GM21717 (cell line): ENCODE results near the gene P2RY4.
"Not testable (repeated sequence)": the region's sequence is repeated elsewhere in the genome, so short reads cannot be mapped to it uniquely, and the experiment has no call there.

Experiments
- ATAC-seq: cut with Tn5 transposase; IDR thresholded peaks from one replicate; pipeline ENCODE4 v1.9.1; 2021; ENCODE audit warnings: mild to moderate bottlenecking, moderate library complexity; ENCODE audit not compliant: unreplicated experiment

The P2RY4 gene

GRCh38 chrX:70244881-70245280 lies 15.1 kb downstream of the P2RY4 start:
- no peak for ATAC-seq

DNA sequence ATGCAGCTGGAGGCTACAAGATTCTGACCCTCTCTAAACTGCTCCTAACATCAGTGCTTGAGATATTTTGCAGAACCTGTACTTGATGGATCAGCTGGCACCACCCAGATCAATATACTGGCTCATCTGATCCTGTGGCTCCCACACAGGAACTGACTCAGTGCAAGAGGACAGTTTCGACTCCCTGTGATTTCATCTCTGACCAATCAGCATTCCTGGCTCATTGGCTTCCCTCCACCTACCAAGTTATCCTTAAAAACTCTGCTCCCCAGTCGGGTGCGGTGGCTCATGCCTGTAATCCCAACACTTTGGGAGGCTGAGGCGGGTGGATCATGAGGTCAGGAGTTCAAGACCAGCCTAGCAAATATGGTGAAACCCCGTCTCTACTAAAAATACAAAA lies 16.4 kb downstream of the P2RY4 start:
- ATAC-seq: not testable (repeated sequence)

DNA sequence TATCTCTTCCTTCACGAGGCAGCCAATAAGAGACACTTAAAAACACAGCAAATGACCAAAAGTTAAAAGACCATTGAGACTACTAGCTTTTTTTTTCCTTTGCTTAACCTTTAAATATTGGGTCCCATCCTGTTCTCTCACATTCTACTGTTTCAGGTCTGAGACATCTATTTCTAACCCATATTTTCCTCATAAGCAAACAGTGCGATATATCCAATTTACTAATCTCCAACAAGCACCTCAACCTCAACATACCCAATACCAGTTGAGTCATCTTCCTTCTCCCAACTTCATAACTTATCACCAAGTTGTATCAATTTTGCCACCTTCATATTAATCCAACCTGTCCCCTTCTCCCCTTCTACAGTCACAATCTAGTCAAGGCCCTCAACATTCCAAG lies 18.5 kb downstream of the P2RY4 start:
- no peak for ATAC-seq

DNA sequence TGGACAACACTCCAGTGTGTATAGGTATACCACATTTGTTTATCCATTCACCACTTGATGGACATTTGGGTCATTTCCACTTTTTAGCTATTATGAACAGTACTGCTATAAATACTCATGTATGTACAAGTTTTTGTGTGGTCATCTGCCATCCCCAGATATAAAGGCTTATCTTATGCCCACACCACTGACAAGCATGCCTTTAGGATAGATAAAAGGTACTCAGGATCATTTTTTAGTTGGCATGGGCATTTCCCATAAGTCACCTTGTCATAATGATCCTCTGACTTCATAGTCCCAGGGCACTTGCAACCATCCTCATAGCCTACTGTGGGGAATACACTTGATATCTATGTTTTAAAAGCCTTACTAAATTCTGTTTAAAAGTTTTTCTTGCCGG lies 19.3 kb downstream of the P2RY4 start:
- ATAC-seq: no peak

DNA sequence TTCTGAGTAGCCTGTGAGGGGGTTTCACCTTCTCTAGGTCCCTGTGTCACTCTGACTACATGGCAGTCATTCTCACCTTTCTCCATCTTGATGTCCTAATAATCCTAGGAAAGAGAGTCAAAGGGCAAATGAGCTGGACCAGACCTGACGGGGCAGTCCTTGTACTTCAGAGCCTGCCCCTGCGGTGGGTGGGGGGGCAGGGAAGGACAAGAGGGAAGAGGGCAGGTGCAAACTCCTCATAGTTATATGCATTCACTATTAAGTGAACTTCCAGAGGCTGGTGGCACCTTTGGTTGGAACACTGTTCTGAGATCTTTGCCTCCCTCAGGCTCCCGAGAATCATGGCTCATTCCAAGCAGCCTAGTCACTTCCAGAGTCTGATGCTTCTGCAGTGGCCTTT lies 25.6 kb downstream of the P2RY4 start, which contains the start of gene AWAT1:
AWAT1 (plus strand) TSS at position 301 of the 400 bp plus-strand sequence; CDS start at position 342, 41 bp downstream.
- no peak for ATAC-seq

GRCh38 chrX:70231666-70232065 lies 28.3 kb downstream of the P2RY4 start:
- ATAC-seq: no peak

GRCh38 chrX:70226687-70227086 lies 33.3 kb downstream of the P2RY4 start:
- no peak for ATAC-seq

- ATAC-seq: no peak
These were observed 34.0 kb downstream of the P2RY4 start for GRCh38 chrX:70226048-70226447.

- no peak for ATAC-seq
These were observed 39.9 kb downstream of the P2RY4 start for GRCh38 chrX:70219938-70220764.

DNA sequence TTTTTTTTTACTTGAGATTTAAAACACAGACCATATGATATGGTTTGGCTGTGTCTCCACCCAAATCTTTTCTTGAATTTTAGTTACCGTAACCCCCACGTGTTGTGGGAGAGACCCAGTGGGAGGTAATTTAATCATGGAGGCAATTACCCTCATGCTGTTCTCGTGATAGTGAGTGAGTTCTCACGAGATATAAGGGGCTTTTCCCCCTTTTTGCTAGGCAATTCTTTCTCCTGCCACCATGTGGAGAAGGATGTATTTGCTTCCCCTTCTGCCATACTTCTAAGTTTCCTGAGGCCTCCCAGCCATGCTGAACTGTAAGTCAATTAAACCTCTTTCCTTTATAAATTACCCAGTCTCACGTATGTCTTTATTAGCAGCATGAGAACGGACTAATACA lies 50.4 kb downstream of the P2RY4 start:
- not testable (repeated sequence) for ATAC-seq

DNA sequence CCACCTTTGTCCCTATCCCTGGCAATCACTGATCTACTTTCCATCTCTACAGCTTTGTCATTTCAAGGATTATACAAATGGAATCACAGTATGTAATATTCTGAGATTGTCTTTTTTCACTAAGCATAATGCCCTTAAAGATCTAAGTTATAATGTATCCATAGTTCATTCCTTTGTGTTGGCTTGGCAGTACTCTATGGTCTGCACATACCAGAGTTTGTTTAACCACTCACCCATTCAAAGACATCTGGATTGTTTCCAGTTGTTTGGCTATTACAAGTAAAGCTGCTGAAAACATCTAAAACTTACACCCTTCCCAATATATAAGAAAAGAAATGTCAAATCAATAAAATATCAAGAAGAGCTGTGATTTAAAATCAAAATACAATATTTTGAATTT lies 51.5 kb downstream of the P2RY4 start:
- ATAC-seq: no peak
